GM23248 (cell line): ENCODE data around the gene MCEMP1.

Source experiments
- EZH2 ChIP-seq: fragments of 200-600 bp; sonication (generic); IDR thresholded peaks from 2 replicates; pipeline ENCODE4 v1.6.1; 2018; ENCODE audit warnings: antibody characterized with exemption, mild to moderate bottlenecking; ENCODE audit not compliant: insufficient read depth, poor library complexity, severe bottlenecking
- EZH2phosphoT487 ChIP-seq: fragments of 200-600 bp; sonication (generic); IDR thresholded peaks from 2 replicates; pipeline ENCODE4 v1.6.1; 2018; ENCODE audit warnings: antibody characterized with exemption, moderate library complexity, mild to moderate bottlenecking, low read depth; ENCODE audit not compliant: insufficient read depth

- no peak for TF ChIP-seq EZH2phosphoT487
- no peak for TF ChIP-seq EZH2
Measured at GRCh38 chr19:7701654-7702457, 25.0 kb downstream of the MCEMP1 start, which contains the start of gene FCER2.
